GM12864 (cell line): ENCODE measurements around the gene TNIK.

Experiments
- DNase-seq: peaks from one replicate; pipeline ENCODE4 v3.0.0-alpha.2; 2011; ENCODE audit warnings: low read depth
- H3K4me3 ChIP-seq: 2 replicates; pipeline ENCODE4 v1.5.1; 2011; ENCODE audit warnings: mild to moderate bottlenecking, low read depth, low read length, control low read depth
- TF ChIP-seq, protein P1 (sequence below): IDR thresholded peaks from 2 replicates; pipeline ENCODE4 v1.5.1; 2011; ENCODE audit warnings: low read depth, mild to moderate bottlenecking, moderate library complexity, low read length, control low read depth, inconsistent platforms; ENCODE audit errors: missing control alignments

TNIK gene

DNA sequence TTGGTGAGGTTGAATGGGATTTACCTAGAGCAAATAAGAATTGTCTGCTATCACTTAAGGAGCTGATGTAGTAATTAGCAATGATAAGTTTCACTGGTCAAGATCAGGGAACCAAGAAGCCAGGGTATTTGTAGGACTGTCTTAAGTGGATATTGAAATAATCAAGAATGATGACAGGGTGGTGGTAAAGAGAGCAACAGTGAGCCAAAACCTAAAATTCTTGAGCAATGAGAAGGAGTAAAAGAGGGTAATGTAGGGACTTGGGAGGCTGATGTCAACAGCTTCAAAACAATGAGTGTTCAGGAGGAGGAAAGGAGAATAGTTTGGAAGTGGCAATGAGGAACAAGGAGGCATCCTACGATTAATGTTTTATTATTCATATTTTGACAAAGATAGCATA is 402.1 kb downstream of the TNIK start:
- H3K4me3 ChIP-seq, result no peak overlapping the region
- TF ChIP-seq, protein P1, sequence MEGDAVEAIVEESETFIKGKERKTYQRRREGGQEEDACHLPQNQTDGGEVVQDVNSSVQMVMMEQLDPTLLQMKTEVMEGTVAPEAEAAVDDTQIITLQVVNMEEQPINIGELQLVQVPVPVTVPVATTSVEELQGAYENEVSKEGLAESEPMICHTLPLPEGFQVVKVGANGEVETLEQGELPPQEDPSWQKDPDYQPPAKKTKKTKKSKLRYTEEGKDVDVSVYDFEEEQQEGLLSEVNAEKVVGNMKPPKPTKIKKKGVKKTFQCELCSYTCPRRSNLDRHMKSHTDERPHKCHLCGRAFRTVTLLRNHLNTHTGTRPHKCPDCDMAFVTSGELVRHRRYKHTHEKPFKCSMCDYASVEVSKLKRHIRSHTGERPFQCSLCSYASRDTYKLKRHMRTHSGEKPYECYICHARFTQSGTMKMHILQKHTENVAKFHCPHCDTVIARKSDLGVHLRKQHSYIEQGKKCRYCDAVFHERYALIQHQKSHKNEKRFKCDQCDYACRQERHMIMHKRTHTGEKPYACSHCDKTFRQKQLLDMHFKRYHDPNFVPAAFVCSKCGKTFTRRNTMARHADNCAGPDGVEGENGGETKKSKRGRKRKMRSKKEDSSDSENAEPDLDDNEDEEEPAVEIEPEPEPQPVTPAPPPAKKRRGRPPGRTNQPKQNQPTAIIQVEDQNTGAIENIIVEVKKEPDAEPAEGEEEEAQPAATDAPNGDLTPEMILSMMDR, result no peak
- no peak for DNase-seq

DNA sequence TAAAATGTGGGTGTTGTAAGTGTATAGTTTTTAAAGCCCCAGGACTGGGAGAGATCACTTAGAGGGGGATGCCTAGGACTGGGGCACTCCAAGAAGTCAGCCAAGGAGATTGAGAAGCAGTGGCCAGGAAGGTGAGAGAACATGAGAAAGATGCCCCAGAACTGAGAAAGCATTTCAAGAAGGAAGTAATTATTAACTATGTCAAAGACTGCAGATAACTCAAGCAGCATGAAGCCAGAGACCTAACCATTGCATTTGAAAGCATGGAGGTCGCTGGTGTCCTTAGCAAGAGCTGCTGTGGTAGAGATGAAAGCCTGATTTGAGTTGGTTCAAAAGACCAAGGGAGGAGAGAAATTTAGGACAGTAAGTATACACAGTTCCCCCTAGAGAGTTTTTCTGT is 403.1 kb downstream of the TNIK start:
- DNase-seq, result no peak
- H3K4me3 ChIP-seq, result no peak overlapping the region
- TF ChIP-seq, protein P1, result no peak

DNA sequence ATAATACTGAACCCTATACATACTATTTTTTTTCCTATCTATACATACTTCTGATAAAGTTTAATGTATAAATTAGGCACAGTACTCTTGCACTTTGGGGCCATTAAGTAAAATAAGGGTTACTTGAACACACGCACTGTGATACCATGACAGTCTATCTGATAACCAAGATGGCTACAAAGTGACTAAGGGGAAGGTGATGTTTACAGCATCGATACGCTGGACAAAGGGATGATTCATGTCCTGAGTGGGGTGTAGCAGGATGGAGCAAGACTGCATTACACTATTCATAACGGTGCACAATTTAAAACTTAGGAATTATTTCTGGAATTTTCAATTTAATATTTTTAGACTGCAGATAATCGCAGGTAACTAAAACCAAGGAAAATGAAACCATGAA is 403.7 kb downstream of the TNIK start:
- DNase-seq, result no peak
- TF ChIP-seq, protein P1, result no peak
- no peak overlapping the region for H3K4me3 ChIP-seq

DNA sequence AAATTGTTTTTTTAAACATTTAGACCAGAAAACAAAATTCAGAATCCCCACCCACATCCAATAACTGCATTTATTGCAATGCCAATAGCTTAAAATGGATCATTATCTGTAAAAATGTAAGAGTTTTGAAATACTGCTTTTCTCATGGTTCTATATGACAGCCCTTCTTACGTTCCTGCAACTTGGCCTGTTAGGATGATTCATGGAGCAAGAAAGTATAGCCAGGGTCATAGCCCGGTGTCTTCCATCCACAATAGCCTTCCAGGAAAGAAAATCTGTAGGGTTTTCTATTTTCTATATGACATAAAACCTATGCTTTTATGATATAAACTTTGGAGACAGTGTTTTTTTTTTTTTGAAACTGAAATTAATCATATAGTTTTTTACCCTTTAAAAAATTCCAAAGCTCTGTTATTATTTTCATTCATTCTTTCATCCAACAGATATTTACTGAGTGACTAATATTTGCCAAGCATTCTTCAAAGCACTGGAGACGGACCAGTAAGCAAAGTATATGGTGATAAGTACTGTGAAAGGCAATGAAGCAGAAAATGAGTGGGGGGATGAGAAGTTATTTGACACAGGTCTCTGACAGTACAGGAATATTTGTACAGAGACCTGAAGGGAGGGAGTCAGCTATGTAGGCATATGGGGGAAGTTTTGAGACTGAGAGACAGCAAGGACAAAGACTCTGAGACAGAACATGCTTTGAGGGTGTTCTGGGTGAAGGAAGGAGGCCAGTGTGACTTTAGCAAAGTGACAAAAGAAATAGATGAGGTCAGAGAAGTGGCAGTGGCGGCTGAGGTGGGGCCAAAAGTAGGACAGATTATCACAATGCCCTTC is 404.6 kb downstream of the TNIK start:
- no peak overlapping the region for H3K4me3 ChIP-seq
- TF ChIP-seq, protein P1, result no peak
- no peak for DNase-seq

DNA sequence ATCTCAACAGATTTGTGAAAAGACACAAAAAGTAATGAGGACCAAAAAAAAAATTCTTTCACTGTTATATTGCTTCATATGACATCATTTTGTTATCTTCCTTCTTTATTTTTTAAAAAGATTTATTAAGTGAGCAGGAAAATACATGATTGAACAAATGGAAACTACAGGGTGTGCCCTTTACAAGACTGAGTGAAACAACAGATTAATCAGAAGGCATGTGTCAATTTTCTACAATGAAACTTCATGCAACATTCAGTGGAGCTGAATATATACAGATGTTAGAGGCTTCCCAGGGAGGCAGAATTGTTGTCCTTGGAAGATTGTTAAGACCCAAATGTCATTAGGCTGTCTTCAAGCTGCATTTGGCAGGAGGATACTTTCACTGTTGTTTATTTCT is 405.3 kb downstream of the TNIK start:
- TF ChIP-seq, protein P1, result no peak
- H3K4me3 ChIP-seq, result no peak overlapping the region
- no peak for DNase-seq

DNA sequence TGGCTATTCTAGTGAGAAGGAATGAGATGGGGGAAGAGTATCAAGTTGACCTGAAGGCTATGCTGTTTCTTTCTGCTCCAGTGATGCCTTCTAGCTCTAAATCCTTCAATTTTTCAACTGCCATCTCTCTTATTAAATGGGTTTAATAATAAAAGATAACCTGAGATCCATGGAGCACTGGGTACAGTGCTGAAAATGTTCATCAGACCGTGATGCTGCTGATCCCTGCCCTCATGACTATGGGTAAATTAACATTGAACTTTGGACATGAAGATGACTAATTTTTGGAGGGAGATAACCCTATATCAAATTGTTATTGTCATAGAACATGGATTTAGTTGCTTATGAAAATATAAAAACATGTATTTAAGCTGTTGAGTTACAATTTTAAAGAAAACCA is 406.0 kb downstream of the TNIK start:
- TF ChIP-seq, protein P1, result no peak
- no peak for DNase-seq
- no peak overlapping the region for H3K4me3 ChIP-seq
